Subcutaneous adipose tissue (tissue), 4 donors: ENCODE results near the gene ARAP1. TPM values are rescaled to one million over a fixed set of nuclear protein-coding genes. Genes with fewer than 3 reads are reported as not detected.

Experiments
- CTCF ChIP-seq: fragments of 450-650 bp; IDR thresholded peaks from one replicate; pipeline ENCODE4 v1.5.1; 2016; ENCODE audit warnings: low read depth, mild to moderate bottlenecking, control low read depth, antibody characterized with exemption, moderate library complexity
- total RNA-seq, 4 donors: library from RNA; depleted of rRNA; stranded (reverse); fragments of >200 nt; gene quantifications; one replicate each; pipeline ENCODE4 v1.1.0, GENCODE V29; 2016

Gene ARAP1
- total RNA-seq, 4 donors from 2014 or later = 35.1 to 161 (median 127) TPM

GRCh38 chr11:72719551-72719950 lies 32.7 kb downstream of the ARAP1 start:
- no peak for TF ChIP-seq CTCF

GRCh38 chr11:72719144-72719543 lies 33.1 kb downstream of the ARAP1 start:
- no peak for TF ChIP-seq CTCF

GRCh38 chr11:72718101-72718501 lies 34.1 kb downstream of the ARAP1 start:
- no peak for TF ChIP-seq CTCF

GRCh38 chr11:72716788-72717435 lies 35.3 kb downstream of the ARAP1 start:
- no peak for TF ChIP-seq CTCF

- no peak for TF ChIP-seq CTCF
Measured at GRCh38 chr11:72716290-72716689, 35.9 kb downstream of the ARAP1 start.

- no peak for TF ChIP-seq CTCF
Measured at GRCh38 chr11:72712841-72713240, 39.4 kb downstream of the ARAP1 start.

GRCh38 chr11:72712168-72712751 lies 39.9 kb downstream of the ARAP1 start:
- no peak for TF ChIP-seq CTCF
